Mammary epithelial cell (primary cell): ENCODE data around the gene GHRHR.

ENCODE experiments used
- EZH2 ChIP-seq: IDR thresholded peaks from 2 replicates; pipeline ENCODE4 v1.6.1; 2012; ENCODE audit warnings: low read length, inconsistent platforms, borderline replicate concordance
- TF ChIP-seq, protein P1 (sequence below), 2 donors: IDR thresholded peaks in 1 of 2; conservative IDR thresholded peaks in 1 of 2; 2 replicates each; pipeline ENCODE4 v1.5.1; 2011 to 2012; ENCODE audit warnings: inconsistent platforms in 2 of 2, low read length in 2 of 2, mild to moderate bottlenecking in 2 of 2, control low read depth in 1 of 2, low read depth in 1 of 2; ENCODE audit not compliant: insufficient read depth in 1 of 2; ENCODE audit errors: extremely low read depth in 1 of 2

DNA sequence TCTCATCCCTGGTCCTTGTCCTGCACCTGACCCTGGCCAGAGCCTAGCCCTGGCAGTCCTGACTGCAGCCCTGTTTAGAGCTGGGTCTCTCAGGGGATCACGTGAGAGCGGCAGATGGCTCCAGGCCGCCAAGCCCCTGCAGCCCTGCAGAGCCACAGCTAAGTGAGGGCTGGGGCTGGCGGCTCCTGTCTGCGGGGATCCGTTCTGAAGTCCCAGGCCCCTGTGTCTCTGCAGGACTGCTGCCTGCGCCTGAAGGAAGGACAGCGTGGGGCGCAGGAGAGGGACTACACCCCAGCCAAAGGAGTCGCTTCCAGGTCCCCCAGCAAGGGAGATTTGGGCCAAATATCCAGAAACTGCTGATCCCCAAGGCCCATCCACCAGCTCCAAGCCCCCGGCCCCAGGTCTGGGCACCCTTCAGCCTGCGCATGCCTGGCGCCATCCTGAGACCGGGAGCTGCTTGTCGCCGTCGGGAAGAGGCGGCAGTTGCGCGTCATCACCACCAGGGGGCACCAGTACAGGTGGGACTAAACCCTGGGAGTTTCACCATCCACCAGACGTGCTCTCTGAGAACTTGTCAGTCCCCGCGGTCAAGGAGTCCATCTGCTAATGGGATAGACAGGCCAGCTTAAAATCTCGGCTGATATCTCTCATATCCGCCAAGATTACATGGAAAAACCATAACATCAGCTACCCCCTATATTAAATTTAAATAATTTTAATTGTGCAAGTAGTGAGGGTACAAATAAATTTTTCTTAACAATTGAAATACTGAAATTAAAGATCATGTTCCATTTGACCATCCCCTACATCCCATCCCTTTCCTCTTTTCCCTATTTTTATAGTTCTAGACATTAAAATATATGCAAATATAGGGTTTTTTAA, 25.1 kb upstream of the GHRHR start:
- TF ChIP-seq, protein P1, sequence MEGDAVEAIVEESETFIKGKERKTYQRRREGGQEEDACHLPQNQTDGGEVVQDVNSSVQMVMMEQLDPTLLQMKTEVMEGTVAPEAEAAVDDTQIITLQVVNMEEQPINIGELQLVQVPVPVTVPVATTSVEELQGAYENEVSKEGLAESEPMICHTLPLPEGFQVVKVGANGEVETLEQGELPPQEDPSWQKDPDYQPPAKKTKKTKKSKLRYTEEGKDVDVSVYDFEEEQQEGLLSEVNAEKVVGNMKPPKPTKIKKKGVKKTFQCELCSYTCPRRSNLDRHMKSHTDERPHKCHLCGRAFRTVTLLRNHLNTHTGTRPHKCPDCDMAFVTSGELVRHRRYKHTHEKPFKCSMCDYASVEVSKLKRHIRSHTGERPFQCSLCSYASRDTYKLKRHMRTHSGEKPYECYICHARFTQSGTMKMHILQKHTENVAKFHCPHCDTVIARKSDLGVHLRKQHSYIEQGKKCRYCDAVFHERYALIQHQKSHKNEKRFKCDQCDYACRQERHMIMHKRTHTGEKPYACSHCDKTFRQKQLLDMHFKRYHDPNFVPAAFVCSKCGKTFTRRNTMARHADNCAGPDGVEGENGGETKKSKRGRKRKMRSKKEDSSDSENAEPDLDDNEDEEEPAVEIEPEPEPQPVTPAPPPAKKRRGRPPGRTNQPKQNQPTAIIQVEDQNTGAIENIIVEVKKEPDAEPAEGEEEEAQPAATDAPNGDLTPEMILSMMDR (conservative IDR thresholded peaks at IDR 0.05 in 1 of 2, IDR thresholded peaks at IDR 0.05 in 1 of 2; ENCODE audit: extremely low read depth in 1 of 2, insufficient read depth in 1 of 2, low read depth in 1 of 2, low read length in 2 of 2): peak; percentile 91 to 93
- no peak for TF ChIP-seq EZH2
